ENCODE results near the gene PLG. TPM values are rescaled to one million over a fixed set of nuclear protein-coding genes. Genes with fewer than 3 reads are reported as not detected.
"Not testable (repeated sequence)": the region's sequence is repeated elsewhere in the genome, so short reads cannot be mapped to it uniquely, and the experiment has no call there.

PLG gene
- total RNA-seq, 2 experiments from 2014 or later = not detected

GRCh38 chr6:160733050-160733646 lies 31.1 kb downstream of the PLG start:
- no peak overlapping the region for H3K27ac Mint-ChIP-seq
- intact Hi-C loops (cut with micrococcal nuclease) = loop anchor here (1.0 kb wide), 2 partner anchors 34 to 641 kb away; no protein-coding TSS in a partner anchor
- ChIA-PET CTCF (interaction anchor here (0.6 to 4.4 kb wide), 20 partner anchors 9 to 1029 kb away, joined by 3 to 56 read pairs (median 4); no protein-coding TSS in a partner anchor), POLR2A (no interaction called here)
- peak; percentile 30 for DNase-seq
- no peak overlapping the region for H3K4me3 Mint-ChIP-seq
- no peaks in the 10 kb centered on the region for H3K9me3 Mint-ChIP-seq
- H3K36me3 Mint-ChIP-seq = no peaks in the 10 kb centered on the region
- peaks cover 5% of the 10 kb centered on the region for H3K27me3 Mint-ChIP-seq
- H3K4me1 Mint-ChIP-seq (ENCODE audit: low read depth) = no peaks in the 10 kb centered on the region

GRCh38 chr6:160734627-160735026 lies 32.6 kb downstream of the PLG start:
- intact Hi-C loops (cut with micrococcal nuclease) = no loop called here
- H3K36me3 Mint-ChIP-seq = no peaks in the 10 kb centered on the region
- ChIA-PET CTCF (interaction anchor here (2.2 to 4.4 kb wide), 3 partner anchors 33 to 638 kb away, joined by 5 to 56 read pairs (median 23); no protein-coding TSS in a partner anchor), POLR2A (no interaction called here)
- no peaks in the 10 kb centered on the region for H3K4me1 Mint-ChIP-seq (ENCODE audit: low read depth)
- DNase-seq = no peak
- no peaks in the 10 kb centered on the region for H3K9me3 Mint-ChIP-seq
- H3K27me3 Mint-ChIP-seq = peaks cover 5% of the 10 kb centered on the region
- no peak overlapping the region for H3K4me3 Mint-ChIP-seq
- no peak overlapping the region for H3K27ac Mint-ChIP-seq

GRCh38 chr6:160735523-160735922 lies 33.5 kb downstream of the PLG start:
- no peak overlapping the region for H3K27ac Mint-ChIP-seq
- intact Hi-C loops (cut with micrococcal nuclease) = no loop called here
- POLR2A ChIA-PET = no interaction called here
- no peaks in the 10 kb centered on the region for H3K9me3 Mint-ChIP-seq
- H3K36me3 Mint-ChIP-seq = no peaks in the 10 kb centered on the region
- H3K4me3 Mint-ChIP-seq = no peak overlapping the region
- DNase-seq = no peak
- no peaks in the 10 kb centered on the region for H3K4me1 Mint-ChIP-seq (ENCODE audit: low read depth)
- H3K27me3 Mint-ChIP-seq = no peaks in the 10 kb centered on the region
- CTCF ChIA-PET = interaction anchor here (3.4 to 4.4 kb wide), 2 partner anchors 32 to 637 kb away, joined by 23 to 56 read pairs; no protein-coding TSS in a partner anchor

DNA sequence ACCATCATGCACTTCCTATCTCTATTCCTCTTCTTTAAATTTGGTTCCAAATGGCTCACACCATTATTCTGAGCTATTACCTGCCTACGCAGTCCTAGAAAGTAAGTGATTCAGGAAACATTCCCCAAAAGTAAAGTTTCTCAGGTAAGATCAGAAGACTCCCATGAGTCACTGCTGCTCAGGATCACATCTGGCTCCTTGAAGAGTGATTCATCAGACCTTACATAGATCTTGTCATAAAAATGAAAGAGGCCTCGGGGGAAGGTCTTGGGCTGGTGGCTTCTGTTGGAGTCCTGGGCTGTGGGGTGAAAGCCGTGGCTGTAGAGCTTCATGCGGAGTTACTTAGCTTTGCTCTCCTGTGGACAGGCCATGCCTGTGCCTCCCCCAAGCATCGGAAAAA lies 35.9 kb downstream of the PLG start:
- no peaks in the 10 kb centered on the region for H3K9me3 Mint-ChIP-seq
- no peak overlapping the region for H3K4me3 Mint-ChIP-seq
- no peaks in the 10 kb centered on the region for H3K36me3 Mint-ChIP-seq
- H3K4me1 Mint-ChIP-seq (ENCODE audit: low read depth) = no peaks in the 10 kb centered on the region
- ChIA-PET CTCF (interaction anchor here (1.7 kb wide), 1 partner anchor 636 kb away, joined by 4 read pairs; no protein-coding TSS in a partner anchor), POLR2A (no interaction called here)
- intact Hi-C loops (cut with micrococcal nuclease) = no loop called here
- H3K27ac Mint-ChIP-seq = no peak overlapping the region
- H3K27me3 Mint-ChIP-seq = no peaks in the 10 kb centered on the region
- no peak for DNase-seq

DNA sequence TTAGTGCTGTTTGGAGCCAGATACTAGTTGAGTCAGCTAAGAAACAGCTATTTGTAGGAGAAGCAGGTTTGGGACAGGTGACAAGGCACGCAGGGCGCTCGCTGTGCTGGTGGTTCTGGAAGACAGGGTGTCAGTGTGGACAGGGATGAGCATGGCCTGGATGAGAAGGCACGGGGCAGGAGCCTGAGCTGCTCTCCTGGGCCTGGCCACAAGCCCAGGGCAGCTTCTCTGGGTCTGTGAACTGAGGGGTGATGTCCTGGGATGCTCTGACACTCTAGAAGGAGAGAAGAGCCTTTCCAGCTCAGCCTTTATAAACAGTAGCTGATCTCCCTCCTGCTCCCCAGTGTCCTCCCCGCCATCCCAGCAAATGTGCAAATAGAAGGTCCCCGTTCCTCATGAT lies 37.9 kb downstream of the PLG start:
- H3K9me3 Mint-ChIP-seq = no peaks in the 10 kb centered on the region
- H3K27ac Mint-ChIP-seq = no peak overlapping the region
- H3K36me3 Mint-ChIP-seq = no peaks in the 10 kb centered on the region
- CTCF ChIA-PET = no interaction called here
- no peaks in the 10 kb centered on the region for H3K4me1 Mint-ChIP-seq (ENCODE audit: low read depth)
- POLR2A ChIA-PET = no interaction called here
- intact Hi-C loops (cut with micrococcal nuclease) = no loop called here
- H3K4me3 Mint-ChIP-seq = no peak overlapping the region
- no peak for DNase-seq
- peaks cover 2% of the 10 kb centered on the region for H3K27me3 Mint-ChIP-seq

GRCh38 chr6:160741012-160741411 lies 39.0 kb downstream of the PLG start:
- H3K27me3 Mint-ChIP-seq; H3K4me1 Mint-ChIP-seq (ENCODE audit: low read depth); POLR2A ChIA-PET; H3K27ac Mint-ChIP-seq; H3K9me3 Mint-ChIP-seq; H3K36me3 Mint-ChIP-seq; intact Hi-C loops (cut with micrococcal nuclease); H3K4me3 Mint-ChIP-seq: not testable (repeated sequence)
- DNase-seq = peak; percentile 17
- CTCF ChIA-PET = interaction anchor here (1.6 kb wide), 1 partner anchor 26 kb away, joined by 4 read pairs; no protein-coding TSS in a partner anchor

GRCh38 chr6:160742090-160742489 lies 40.0 kb downstream of the PLG start:
- DNase-seq = no peak
- Mint-ChIP-seq H3K27ac (no peak overlapping the region), H3K36me3 (no peaks in the 10 kb centered on the region), H3K9me3 (no peaks in the 10 kb centered on the region), H3K27me3 (peaks cover 16% of the 10 kb centered on the region), H3K4me3 (no peak overlapping the region), H3K4me1 (ENCODE audit: low read depth) (no peaks in the 10 kb centered on the region)
- intact Hi-C loops (cut with micrococcal nuclease) = no loop called here
- ChIA-PET POLR2A (no interaction called here), CTCF (interaction anchor here (1.3 to 1.6 kb wide), 2 partner anchors 9 to 25 kb away, joined by 3 to 4 read pairs; no protein-coding TSS in a partner anchor)

GRCh38 chr6:160750276-160750689 lies 48.2 kb downstream of the PLG start:
- Mint-ChIP-seq H3K4me3 (no peak overlapping the region), H3K27ac (no peak overlapping the region), H3K36me3 (no peaks in the 10 kb centered on the region), H3K4me1 (ENCODE audit: low read depth) (no peaks in the 10 kb centered on the region), H3K9me3 (no peaks in the 10 kb centered on the region), H3K27me3 (peaks cover 23% of the 10 kb centered on the region)
- peak; percentile 38 for DNase-seq
- CTCF ChIA-PET = interaction anchor here (0.6 kb wide), 1 partner anchor 621 kb away, joined by 3 read pairs; no protein-coding TSS in a partner anchor
- POLR2A ChIA-PET = no interaction called here
- intact Hi-C loops (cut with micrococcal nuclease) = loop anchor here (1.0 kb wide), 1 partner anchor 624 kb away; no protein-coding TSS in a partner anchor

- CTCF ChIA-PET; H3K4me1 Mint-ChIP-seq (ENCODE audit: low read depth); DNase-seq; H3K9me3 Mint-ChIP-seq; intact Hi-C loops (cut with micrococcal nuclease); POLR2A ChIA-PET; H3K36me3 Mint-ChIP-seq; H3K4me3 Mint-ChIP-seq; H3K27ac Mint-ChIP-seq: not testable (repeated sequence)
- H3K27me3 Mint-ChIP-seq = peaks cover 23% of the 10 kb centered on the region
Measured at GRCh38 chr6:160753211-160753610, 51.2 kb downstream of the PLG start.

DNA sequence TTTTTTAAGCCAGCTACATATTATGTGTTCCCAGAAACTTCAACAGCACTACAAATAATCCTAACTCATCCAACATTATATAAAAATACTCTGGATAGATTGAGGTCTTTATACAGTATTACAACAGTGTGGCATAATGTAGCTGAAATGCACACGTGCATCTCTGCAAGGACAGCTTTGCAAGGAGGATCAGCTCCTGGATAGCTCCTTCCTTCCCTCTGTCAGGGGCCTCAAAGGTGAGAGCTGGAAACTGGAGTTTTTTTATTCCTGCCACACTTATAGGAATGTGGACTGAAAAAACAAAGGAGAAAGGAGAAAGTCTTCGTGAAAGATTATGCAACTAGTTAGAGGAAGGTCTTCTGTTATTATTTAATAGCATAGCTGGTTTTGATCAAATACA lies 53.1 kb downstream of the PLG start:
- Mint-ChIP-seq H3K4me1 (ENCODE audit: low read depth) (no peaks in the 10 kb centered on the region), H3K9me3 (no peaks in the 10 kb centered on the region), H3K27ac (no peak overlapping the region), H3K36me3 (no peaks in the 10 kb centered on the region), H3K4me3 (no peak overlapping the region), H3K27me3 (peaks cover 24% of the 10 kb centered on the region)
- ChIA-PET POLR2A (no interaction called here), CTCF (interaction anchor here (1.0 to 1.1 kb wide), 2 partner anchors 13 to 21 kb away, joined by 3 to 4 read pairs; no protein-coding TSS in a partner anchor)
- intact Hi-C loops (cut with micrococcal nuclease) = no loop called here
- DNase-seq = no peak

DNA sequence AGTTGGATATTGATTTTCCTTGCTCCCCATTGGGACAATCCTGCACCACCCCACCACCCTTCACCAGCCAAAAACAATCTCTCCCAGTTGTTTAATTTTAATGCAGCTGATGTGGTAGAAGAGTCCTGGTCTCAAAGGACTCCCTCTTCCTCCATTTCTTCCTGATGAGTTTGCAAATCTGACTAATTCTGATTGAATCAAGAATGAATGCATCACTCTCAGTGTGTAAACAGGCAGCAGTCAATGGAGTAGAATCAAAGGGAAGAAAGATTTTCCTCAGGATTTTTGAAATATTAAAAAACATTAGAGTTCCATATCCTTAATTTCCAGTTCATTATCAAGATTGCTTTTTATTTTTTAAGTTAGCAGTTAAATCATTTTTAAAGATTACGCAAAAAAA lies 54.0 kb downstream of the PLG start:
- CTCF ChIA-PET = interaction anchor here (1.0 to 1.1 kb wide), 2 partner anchors 12 to 22 kb away, joined by 3 to 4 read pairs; no protein-coding TSS in a partner anchor

DNA sequence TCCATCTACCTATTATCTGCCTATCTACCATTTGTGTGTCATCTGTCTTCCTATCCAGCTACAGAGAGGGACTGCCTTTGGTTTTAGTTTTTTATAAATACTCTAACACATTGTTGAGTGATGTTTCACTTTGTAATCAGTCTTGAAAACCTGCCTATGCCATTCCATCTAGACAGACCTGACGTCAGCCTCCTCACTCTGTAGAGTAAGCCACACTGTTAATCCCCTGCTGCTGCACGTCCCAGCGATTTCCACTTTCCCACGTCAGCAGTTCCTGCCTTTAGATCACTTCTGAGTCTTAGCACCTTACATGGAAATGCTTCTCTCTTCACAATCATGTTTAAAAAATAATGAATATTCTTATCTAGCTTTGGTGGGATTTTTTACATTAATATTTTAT lies 54.8 kb downstream of the PLG start:
- POLR2A ChIA-PET = no interaction called here
- no peak overlapping the region for H3K27ac Mint-ChIP-seq
- CTCF ChIA-PET = no interaction called here

More for the DNA sequence above, 54.0 kb downstream of the PLG start:
- Mint-ChIP-seq H3K27me3 (peaks cover 22% of the 10 kb centered on the region), H3K27ac (no peak overlapping the region), H3K4me3 (no peak overlapping the region), H3K36me3 (no peaks in the 10 kb centered on the region), H3K9me3 (no peaks in the 10 kb centered on the region), H3K4me1 (ENCODE audit: low read depth) (no peaks in the 10 kb centered on the region)
- POLR2A ChIA-PET = no interaction called here
- intact Hi-C loops (cut with micrococcal nuclease) = no loop called here
- DNase-seq = no peak

GRCh38 chr6:160764847-160765246 lies 62.8 kb downstream of the PLG start:
- POLR2A ChIA-PET = no interaction called here
- Mint-ChIP-seq H3K4me3 (no peak overlapping the region), H3K36me3 (no peaks in the 10 kb centered on the region), H3K27me3 (peaks cover 21% of the 10 kb centered on the region), H3K27ac (no peak overlapping the region), H3K4me1 (ENCODE audit: low read depth) (peaks cover 8% of the 10 kb centered on the region), H3K9me3 (peaks cover 9% of the 10 kb centered on the region)
- intact Hi-C loops (cut with micrococcal nuclease) = no loop called here
- CTCF ChIA-PET = no interaction called here
- DNase-seq = no peak

More for the DNA sequence above, 54.8 kb downstream of the PLG start:
- H3K27me3 Mint-ChIP-seq = peaks cover 22% of the 10 kb centered on the region
- H3K4me1 Mint-ChIP-seq (ENCODE audit: low read depth) = no peaks in the 10 kb centered on the region
- DNase-seq = no peak
- intact Hi-C loops (cut with micrococcal nuclease) = no loop called here
- H3K4me3 Mint-ChIP-seq = no peak overlapping the region
- no peaks in the 10 kb centered on the region for H3K36me3 Mint-ChIP-seq
- H3K9me3 Mint-ChIP-seq = peaks cover 2% of the 10 kb centered on the region

All from activated CD4-positive, alpha-beta memory T cell treated with anti-CD3 and anti-CD28 coated beads for 36 hours (primary cell).